Activated CD4-positive, alpha-beta memory T cell treated with anti-CD3 and anti-CD28 coated beads for 36 hours (primary cell): ENCODE measurements around the gene DUS2. TPM values are rescaled to one million over a fixed set of nuclear protein-coding genes. Genes with fewer than 3 reads are reported as not detected.
"Not testable (repeated sequence)": the region's sequence is repeated elsewhere in the genome, so short reads cannot be mapped to it uniquely, and the experiment has no call there.

Source experiments
- CTCF ChIA-PET: fragments of 350-600 bp; sonication (Branson Sonifier 250); formaldehyde crosslinking; loops from one replicate; lab custom pipeline; 2021; ENCODE audit warnings: antibody characterized with exemption, inconsistent platforms; lab: Charles Lee
- POLR2A ChIA-PET: fragments of 350-600 bp; sonication (Branson Sonifier 250); formaldehyde crosslinking; loops from one replicate; lab custom pipeline; 2021; ENCODE audit warnings: antibody characterized with exemption; lab: Charles Lee
- DNase-seq: peaks from one replicate; pipeline ENCODE4 v3.0.0-alpha.2; 2020
- H3K27ac Mint-ChIP-seq: one replicate; pipeline ENCODE4 v1.8.0; 2021; ENCODE audit warnings: mixed read lengths
- H3K27me3 Mint-ChIP-seq: one replicate; pipeline ENCODE4 v1.8.0; 2021; ENCODE audit warnings: mixed read lengths
- H3K36me3 Mint-ChIP-seq: one replicate; pipeline ENCODE4 v1.8.0; 2021; ENCODE audit warnings: mixed read lengths
- H3K4me1 Mint-ChIP-seq: one replicate; pipeline ENCODE4 v1.8.0; 2021; ENCODE audit warnings: low read depth, mixed read lengths
- H3K4me3 Mint-ChIP-seq: one replicate; pipeline ENCODE4 v1.8.0; 2021; ENCODE audit warnings: mild to moderate bottlenecking, mixed read lengths
- H3K9me3 Mint-ChIP-seq: one replicate; pipeline ENCODE4 v1.8.0; 2021; ENCODE audit warnings: mixed read lengths
- intact Hi-C: fragments of 100-400 bp; cut with micrococcal nuclease; formaldehyde crosslinking; loops from one replicate; pipeline ENCODE4 v1.15.1; 2023
- total RNA-seq, 2 experiments: library from RNA; stranded (reverse); gene quantifications; one replicate each; pipeline ENCODE4 v1.2.3, GENCODE V29; 2021

DUS2 gene
- total RNA-seq, 2 experiments from 2014 or later = 29.2 to 29.4 TPM

GRCh38 chr16:68115851-68116250 is 92.8 kb downstream of the DUS2 start:
- POLR2A ChIA-PET = no interaction called here
- Mint-ChIP-seq H3K36me3 (peaks cover 12% of the 10 kb centered on the region), H3K4me1 (peaks cover 87% of the 10 kb centered on the region), H3K9me3 (peaks cover 10% of the 10 kb centered on the region), H3K4me3 (no peak overlapping the region), H3K27me3 (no peaks in the 10 kb centered on the region), H3K27ac (peak overlapping the region; percentile 24)
- intact Hi-C loops = loop anchor here (1.0 to 2.0 kb wide), 2 partner anchors 22 to 29 kb away; no protein-coding TSS in a partner anchor
- no peak for DNase-seq
- CTCF ChIA-PET = interaction anchor here (2.6 kb wide), 1 partner anchor 22 kb away, joined by 21 read pairs; no protein-coding TSS in a partner anchor

GRCh38 chr16:68116256-68116867 is 93.3 kb downstream of the DUS2 start:
- peaks cover 85% of the 10 kb centered on the region for H3K4me1 Mint-ChIP-seq
- peak overlapping the region; percentile 33 for H3K27ac Mint-ChIP-seq
- POLR2A ChIA-PET = no interaction called here
- no peaks in the 10 kb centered on the region for H3K27me3 Mint-ChIP-seq
- CTCF ChIA-PET = interaction anchor here (0.8 to 2.6 kb wide), 4 partner anchors 12 to 31 kb away, joined by 3 to 21 read pairs (median 6); partner anchors contain the start of gene NFATC3
- H3K36me3 Mint-ChIP-seq = peaks cover 7% of the 10 kb centered on the region
- H3K4me3 Mint-ChIP-seq = no peak overlapping the region
- intact Hi-C loops = loop anchor here (1.0 to 2.0 kb wide), 2 partner anchors 22 to 30 kb away; no protein-coding TSS in a partner anchor
- peaks cover 4% of the 10 kb centered on the region for H3K9me3 Mint-ChIP-seq
- no peak for DNase-seq

GRCh38 chr16:68117884-68118283 is 94.8 kb downstream of the DUS2 start:
- Mint-ChIP-seq H3K27ac (no peak overlapping the region), H3K36me3 (peaks cover 4% of the 10 kb centered on the region), H3K4me1 (peaks cover 87% of the 10 kb centered on the region), H3K27me3 (no peaks in the 10 kb centered on the region), H3K4me3 (no peak overlapping the region), H3K9me3 (no peaks in the 10 kb centered on the region)
- CTCF ChIA-PET = interaction anchor here (1.3 to 2.6 kb wide), 5 partner anchors 9 to 111 kb away, joined by 3 to 21 read pairs (median 8); partner anchors contain the start of gene NFATC3
- POLR2A ChIA-PET = interaction anchor here (1.8 kb wide), 1 partner anchor 33 kb away, joined by 6 read pairs; the partner anchor contains the start of gene NFATC3
- intact Hi-C loops = loop anchor here (2.0 kb wide), 1 partner anchor 31 kb away; no protein-coding TSS in a partner anchor
- DNase-seq = no peak

- POLR2A ChIA-PET, intact Hi-C loops, H3K9me3 Mint-ChIP-seq, H3K27ac Mint-ChIP-seq, H3K36me3 Mint-ChIP-seq, DNase-seq, H3K27me3 Mint-ChIP-seq, H3K4me3 Mint-ChIP-seq: not testable (repeated sequence)
- H3K4me1 Mint-ChIP-seq = peaks cover 76% of the 10 kb centered on the region
- CTCF ChIA-PET = interaction anchor here (0.6 to 2.3 kb wide), 6 partner anchors 10 to 171 kb away, joined by 3 to 8 read pairs (median 3); no protein-coding TSS in a partner anchor
Observed at GRCh38 chr16:68118954-68119353, 95.9 kb downstream of the DUS2 start.

GRCh38 chr16:68120496-68120895 is 97.4 kb downstream of the DUS2 start:
- H3K9me3 Mint-ChIP-seq, intact Hi-C loops, H3K27ac Mint-ChIP-seq, H3K4me3 Mint-ChIP-seq, CTCF ChIA-PET, DNase-seq, POLR2A ChIA-PET, H3K36me3 Mint-ChIP-seq, H3K27me3 Mint-ChIP-seq: not testable (repeated sequence)
- peaks cover 67% of the 10 kb centered on the region for H3K4me1 Mint-ChIP-seq

GRCh38 chr16:68126395-68126794 is 103.3 kb downstream of the DUS2 start:
- Mint-ChIP-seq H3K4me1 (peaks cover 52% of the 10 kb centered on the region), H3K4me3 (no peak overlapping the region), H3K9me3 (no peaks in the 10 kb centered on the region), H3K27me3 (no peaks in the 10 kb centered on the region), H3K36me3 (peaks cover 14% of the 10 kb centered on the region), H3K27ac (peak overlapping the region; percentile 28)
- POLR2A ChIA-PET = no interaction called here
- intact Hi-C loops = no loop called here
- no peak for DNase-seq
- CTCF ChIA-PET = no interaction called here

GRCh38 chr16:68128577-68129305 is 105.7 kb downstream of the DUS2 start:
- Mint-ChIP-seq H3K4me1 (peaks cover 56% of the 10 kb centered on the region), H3K36me3 (peaks cover 16% of the 10 kb centered on the region), H3K27ac (peak overlapping the region; percentile 33), H3K27me3 (no peaks in the 10 kb centered on the region), H3K4me3 (no peak overlapping the region), H3K9me3 (no peaks in the 10 kb centered on the region)
- ChIA-PET CTCF (interaction anchor here (0.6 to 2.8 kb wide), 4 partner anchors 12 to 268 kb away, joined by 3 to 11 read pairs (median 4); no protein-coding TSS in a partner anchor), POLR2A (no interaction called here)
- intact Hi-C loops = no loop called here
- no peak for DNase-seq

Other genes with a start within 250 kb of the DUS2 start
- gene RANBP10, start 216.7 kb upstream of the DUS2 start, total RNA-seq = 10 to 100 TPM; 14.9 to 18.1 TPM
- under 1 TPM; 0.77 to 0.81 TPM for gene TSNAXIP1, start 216.4 kb upstream of the DUS2 start, total RNA-seq
- 10 to 100 TPM; 31.8 to 32.1 TPM for gene THAP11, start 181.0 kb upstream of the DUS2 start, total RNA-seq
- 100 to 1,000 TPM; 141 to 148 TPM for gene NUTF2, start 176.4 kb upstream of the DUS2 start, total RNA-seq
- 10 to 100 TPM; 39.2 to 40.2 TPM for gene CENPT, start 175.6 kb upstream of the DUS2 start, total RNA-seq
- gene EDC4, start 150.2 kb upstream of the DUS2 start, total RNA-seq = 10 to 100 TPM; 88.6 to 94.2 TPM
- under 1 TPM in 1 of 2 experiments, not detected in 1; 0.76 TPM for gene NRN1L, start 138.4 kb upstream of the DUS2 start, total RNA-seq
- 10 to 100 TPM in 1 of 2 experiments, 1 to 10 TPM in 1; 10.0 to 11.7 TPM for gene PSKH1, start 130.0 kb upstream of the DUS2 start, total RNA-seq
- gene CTRL, start 91.4 kb upstream of the DUS2 start, total RNA-seq = 1 to 10 TPM; 2.9 to 3.1 TPM
- gene PSMB10, start 86.4 kb upstream of the DUS2 start, total RNA-seq = 100 to 1,000 TPM; 185 to 193 TPM
- gene LCAT, start 79.2 kb upstream of the DUS2 start, total RNA-seq = 10 to 100 TPM; 10.1 to 10.7 TPM
- gene SLC12A4, start 54.6 kb upstream of the DUS2 start, total RNA-seq = 10 to 100 TPM; 27.1 to 29.9 TPM
- gene DPEP3, start 42.8 kb upstream of the DUS2 start, total RNA-seq = not detected
- 1 to 10 TPM; 3.9 to 5.3 TPM for gene DPEP2, start 23.8 kb upstream of the DUS2 start, total RNA-seq
- not detected for gene DPEP2NB, start 7.4 kb upstream of the DUS2 start, total RNA-seq
- gene DDX28, start 52 bp upstream of the DUS2 start, total RNA-seq = 10 to 100 TPM; 12.8 to 14.5 TPM
- 10 to 100 TPM; 83.4 to 85.2 TPM for gene NFATC3, start 62.1 kb downstream of the DUS2 start, total RNA-seq
- gene ESRP2, start 212.8 kb downstream of the DUS2 start, total RNA-seq = under 1 TPM; 0.27 to 0.59 TPM
- 1 to 10 TPM; 8.0 to 8.7 TPM for gene PLA2G15, start 222.1 kb downstream of the DUS2 start, total RNA-seq
- 10 to 100 TPM; 62.8 to 63.8 TPM for gene SLC7A6, start 241.2 kb downstream of the DUS2 start, total RNA-seq